Left lung (tissue), 10 donors: Measurements from ENCODE around the gene TUBA3D. TPM values are rescaled to one million over a fixed set of nuclear protein-coding genes. Genes with fewer than 3 reads are reported as not detected.
"Not testable (repeated sequence)": the region's sequence is repeated elsewhere in the genome, so short reads cannot be mapped to it uniquely, and the experiment has no call there.

ENCODE experiments used
- ATAC-seq: fragments of 200-7000 bp; cut with Tn5 transposase; one replicate; pipeline ENCODE4 v1.9.1; 2020; ENCODE audit warnings: moderate library complexity
- DNase-seq, 4 donors: peaks; one replicate each; pipeline ENCODE4 v3.0.0-alpha.2; 2013 to 2020
- H3K27ac ChIP-seq, 2 donors: fragments of 200-600 bp; sonication (generic) in 1 of 2; one replicate each; pipeline versions ENCODE4 v1.5.0 to v1.8.0; 2020 to 2021
- H3K27me3 ChIP-seq, 2 donors: fragments of 200-600 bp; sonication (generic) in 1 of 2; one replicate each; pipeline versions ENCODE4 v1.5.0 to v1.8.0; 2020 to 2021
- H3K36me3 ChIP-seq, 2 donors: fragments of 200-600 bp; sonication (generic) in 1 of 2; one replicate each; pipeline versions ENCODE4 v1.5.0 to v1.8.0; 2020 to 2021
- H3K4me1 ChIP-seq, 2 donors: fragments of 200-600 bp; one replicate each; pipeline ENCODE4 v1.8.0; 2021
- H3K4me3 ChIP-seq, 2 donors: fragments of 200-600 bp; sonication (generic) in 1 of 2; one replicate each; pipeline versions ENCODE4 v1.5.0 to v1.8.0; 2020 to 2021; ENCODE audit warnings: mild to moderate bottlenecking in 1 of 2
- H3K9me3 ChIP-seq, 2 donors: fragments of 200-600 bp; sonication (generic) in 1 of 2; one replicate each; pipeline versions ENCODE4 v1.5.0 to v1.8.0; 2020 to 2021
- CTCF ChIP-seq, 2 donors: fragments of 200-600 bp; sonication (generic) in 1 of 2; IDR thresholded peaks; one replicate each; pipeline versions ENCODE4 v1.5.0 to v1.8.0; 2021; ENCODE audit warnings: antibody characterized with exemption in 2 of 2
- intact Hi-C, 2 donors: fragments of 100-400 bp; cut with DNase I; formaldehyde crosslinking; loops; one replicate each; pipeline versions ENCODE4 v1.11.2 to v1.14.2; 2022
- polyA plus RNA-seq, 6 donors: library from polyadenylated mRNA; unstranded; fragments of 120-200 nt; gene quantifications; one replicate each; pipeline ENCODE4 v1.2.1, GENCODE V29; 2013; ENCODE audit not compliant: insufficient read length in 6 of 6
- total RNA-seq, 2 donors: library from RNA; stranded (reverse); fragmentation: NEBNext Ultra II Directional; extraction: Animal tissue kit (Norgen Biotek cat#: 25700); gene quantifications; one replicate each; pipeline ENCODE4 v1.2.1, GENCODE V29; 2021
- donor health status: DM: no; HTN: yes; CAD: no.
- donor health status: DM: no; HTN: no; CAD: no.

TUBA3D gene
- total and polyA plus RNA-seq, 8 donors = 0.86 to 1.5 (median 1.2) TPM; not detected in 2

- no peak for ATAC-seq
- intact Hi-C loops = no loop called here
- H3K27me3 ChIP-seq = no peaks in the 10 kb centered on the region
- no peak for DNase-seq
- H3K9me3 ChIP-seq = no peaks in the 10 kb centered on the region
- H3K36me3 ChIP-seq = peaks cover 0 to 97% of the 10 kb centered on the region in 2 donors
- H3K27ac ChIP-seq = no peak overlapping the region
- no peak overlapping the region for H3K4me3 ChIP-seq
- no peak for TF ChIP-seq CTCF (IDR thresholded peaks at IDR 0.05)
- no peaks in the 10 kb centered on the region for H3K4me1 ChIP-seq
Observed at GRCh38 chr2:131509615-131510014, 33.7 kb downstream of the TUBA3D start.

- ATAC-seq, H3K9me3 ChIP-seq, H3K4me3 ChIP-seq, H3K27ac ChIP-seq, H3K27me3 ChIP-seq, intact Hi-C loops, H3K4me1 ChIP-seq: not testable (repeated sequence)
- peak in 1 of 4 donors; percentile 42 for DNase-seq
- H3K36me3 ChIP-seq = peaks cover 0 to 90% of the 10 kb centered on the region in 2 donors
Observed at GRCh38 chr2:131511291-131511968, 35.5 kb downstream of the TUBA3D start.

GRCh38 chr2:131511969-131512870 is 36.3 kb downstream of the TUBA3D start:
- H3K4me3 ChIP-seq, ATAC-seq, intact Hi-C loops, H3K9me3 ChIP-seq, H3K4me1 ChIP-seq, H3K27me3 ChIP-seq, H3K27ac ChIP-seq: not testable (repeated sequence)
- DNase-seq = peak in 1 of 4 donors; percentile 18
- H3K36me3 ChIP-seq = peaks cover 0 to 90% of the 10 kb centered on the region in 2 donors

- H3K4me1 ChIP-seq, H3K9me3 ChIP-seq, ATAC-seq, DNase-seq, H3K4me3 ChIP-seq, H3K27ac ChIP-seq, intact Hi-C loops, H3K27me3 ChIP-seq: not testable (repeated sequence)
- peaks cover 0 to 91% of the 10 kb centered on the region in 2 donors for H3K36me3 ChIP-seq
Observed at GRCh38 chr2:131514408-131515166, 38.7 kb downstream of the TUBA3D start.

GRCh38 chr2:131515235-131515634 is 39.3 kb downstream of the TUBA3D start:
- H3K4me1 ChIP-seq, H3K9me3 ChIP-seq, ATAC-seq, H3K27ac ChIP-seq, H3K27me3 ChIP-seq, H3K4me3 ChIP-seq, intact Hi-C loops: not testable (repeated sequence)
- peak in 1 of 4 donors; percentile 73 for DNase-seq
- H3K36me3 ChIP-seq = peaks cover 0 to 91% of the 10 kb centered on the region in 2 donors

- intact Hi-C loops = no loop called here
- peaks cover 0 to 92% of the 10 kb centered on the region in 2 donors for H3K36me3 ChIP-seq
- TF ChIP-seq CTCF (IDR thresholded peaks at IDR 0.05) = no peak
Observed at GRCh38 chr2:131516011-131516410, 40.1 kb downstream of the TUBA3D start.

GRCh38 chr2:131516621-131517020 is 40.7 kb downstream of the TUBA3D start:
- DNase-seq = peak in 1 of 4 donors; percentile 10
- intact Hi-C loops, H3K27ac ChIP-seq, H3K4me3 ChIP-seq, ATAC-seq, H3K4me1 ChIP-seq, H3K9me3 ChIP-seq, H3K27me3 ChIP-seq: not testable (repeated sequence)
- peaks cover 0 to 86% of the 10 kb centered on the region in 2 donors for H3K36me3 ChIP-seq

More at GRCh38 chr2:131516011-131516410, 40.1 kb downstream of the TUBA3D start:
- ATAC-seq (no peak), DNase-seq (no peak)
- H3K27ac ChIP-seq = no peak overlapping the region
- H3K27me3 ChIP-seq = no peaks in the 10 kb centered on the region
- H3K4me3 ChIP-seq = no peak overlapping the region
- no peaks in the 10 kb centered on the region for H3K4me1 ChIP-seq
- H3K9me3 ChIP-seq = no peaks in the 10 kb centered on the region
